AG08396 (cell line): Measurements from ENCODE around the gene DCST2.

ENCODE experiments used
- DNase-seq: peaks from one replicate; pipeline ENCODE4 v3.0.0; 2012; ENCODE audit warnings: low spot score, mixed read lengths

The DCST2 gene

DNA sequence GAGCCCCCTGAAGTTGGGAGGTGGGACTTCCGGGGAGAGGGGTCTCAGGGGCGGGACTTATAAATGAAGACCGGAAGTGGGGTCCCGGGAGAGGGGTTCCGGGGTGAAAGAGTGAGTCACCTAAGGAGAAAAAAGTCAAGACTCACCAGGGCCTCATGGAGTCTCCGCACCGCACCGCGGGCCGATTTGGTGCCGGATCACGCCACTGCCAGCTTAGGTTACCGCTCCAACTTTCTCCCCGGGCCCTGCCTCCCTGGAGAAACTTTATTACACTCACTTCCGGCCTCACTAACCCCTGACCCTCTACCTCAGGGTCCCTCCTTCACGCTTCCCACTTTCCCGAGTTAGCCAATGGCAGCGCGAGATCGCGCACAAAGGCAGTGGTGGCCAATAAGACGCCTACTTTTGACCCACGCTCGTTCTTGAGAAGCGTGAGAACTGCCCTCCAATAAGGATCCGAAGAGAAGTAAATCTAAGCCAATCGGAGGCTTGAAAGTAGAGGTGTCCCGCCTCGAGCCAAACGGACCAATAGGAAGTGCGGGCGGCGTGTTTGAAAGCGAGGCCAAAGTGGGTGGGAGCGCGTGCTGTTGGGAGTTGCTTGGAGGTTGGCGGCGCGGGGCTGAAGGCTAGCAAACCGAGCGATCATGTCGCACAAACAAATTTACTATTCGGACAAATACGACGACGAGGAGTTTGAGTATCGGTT lies 59.3 kb downstream of the DCST2 start, which contains the start of gene CKS1B:
TSS of gene CKS1B (plus strand) at position 580 of the 706 bp plus-strand sequence. CDS start at position 645, 65 bp downstream.
- peak; percentile 94 for DNase-seq

DNA sequence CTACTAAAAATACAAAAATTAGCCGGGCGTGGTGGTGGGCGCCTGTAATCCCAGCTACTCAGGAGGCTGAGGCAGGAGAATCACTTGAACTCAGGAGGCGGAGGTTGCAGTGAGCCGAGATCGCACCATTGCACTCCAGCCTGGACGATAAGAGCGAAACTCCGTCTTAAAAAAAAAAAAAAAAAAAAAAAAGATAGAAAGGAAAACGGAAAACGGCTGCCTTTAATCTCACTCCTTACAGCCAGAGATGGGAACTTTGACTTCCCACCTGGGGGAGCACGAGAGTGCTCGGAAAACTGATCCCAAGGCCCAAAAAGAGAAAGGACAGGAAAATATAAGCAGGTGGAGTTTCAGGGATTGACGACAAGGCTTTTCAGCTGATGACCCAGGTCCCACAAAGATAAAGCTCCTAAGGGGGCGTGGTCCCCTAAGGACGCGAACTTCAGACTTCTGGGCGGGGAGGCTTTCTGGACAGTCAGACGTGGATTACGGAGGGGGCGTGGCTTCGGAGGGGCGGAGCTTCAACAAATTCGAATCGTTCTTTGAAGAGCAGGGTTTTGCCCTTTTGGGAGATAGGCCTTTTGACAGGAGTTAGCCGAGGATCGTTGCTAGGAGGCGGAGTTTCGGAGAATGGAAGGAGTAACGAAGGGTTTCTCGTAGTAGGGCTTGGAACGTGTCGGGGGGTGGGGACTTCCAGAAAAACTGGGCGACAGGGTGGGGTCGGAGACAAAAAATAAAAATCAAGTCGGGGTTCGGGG lies 60.1 kb downstream of the DCST2 start:
- DNase-seq = peak; percentile 79

DNA sequence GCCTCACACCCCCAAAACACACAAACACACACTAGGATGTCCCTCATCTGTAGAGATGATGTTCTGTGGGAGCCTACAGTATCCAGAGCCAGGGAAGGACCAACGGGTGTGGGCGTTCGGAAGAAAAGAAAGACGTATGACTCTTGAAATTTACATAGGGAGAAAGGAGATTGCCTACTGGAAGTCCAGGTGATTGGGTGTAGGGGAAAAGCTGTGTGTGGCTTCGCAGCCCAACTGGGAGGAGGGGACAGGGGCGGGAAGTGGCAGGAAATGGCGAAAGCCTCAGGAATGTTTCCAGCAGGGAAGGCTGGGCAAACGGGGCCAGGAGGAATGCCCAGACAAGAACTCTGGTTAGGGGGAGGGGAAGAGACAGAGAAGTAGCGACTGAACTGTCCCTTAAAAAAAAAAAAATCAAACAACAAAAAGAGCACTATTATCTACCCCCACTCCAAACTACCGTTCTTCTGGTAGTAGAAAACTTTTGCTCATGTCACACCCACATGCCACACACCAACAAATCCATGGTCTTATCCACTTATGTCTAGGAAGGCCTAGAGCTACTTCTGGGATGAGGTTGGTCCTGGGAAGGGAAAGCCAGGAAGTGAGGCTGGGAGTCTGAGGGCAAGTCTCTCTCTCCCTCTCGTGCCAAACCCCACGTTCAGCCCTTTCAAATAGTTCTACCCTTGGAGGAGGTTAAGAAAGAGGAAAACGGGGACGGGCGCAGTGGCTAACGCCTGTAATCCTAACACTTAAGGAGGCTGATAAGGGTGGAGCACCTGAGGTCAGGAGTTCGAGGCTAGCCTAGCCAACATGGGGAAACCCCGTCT lies 60.9 kb downstream of the DCST2 start:
- DNase-seq = peak; percentile 82

DNA sequence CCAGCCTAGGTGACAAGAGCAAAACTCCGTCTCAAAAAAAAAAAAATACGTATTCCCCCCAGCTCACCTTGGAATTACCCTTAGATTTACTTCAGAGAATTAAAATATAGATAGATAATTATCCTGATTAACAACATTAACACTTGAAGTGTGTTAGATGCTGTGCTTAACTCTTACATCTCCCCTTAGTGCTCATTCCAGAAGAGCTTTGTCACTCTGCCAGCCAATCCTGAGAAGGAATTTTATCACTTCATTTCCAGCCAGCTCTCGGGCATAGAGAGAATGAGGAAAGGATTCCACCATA lies 61.4 kb downstream of the DCST2 start:
- DNase-seq = no peak

DNA sequence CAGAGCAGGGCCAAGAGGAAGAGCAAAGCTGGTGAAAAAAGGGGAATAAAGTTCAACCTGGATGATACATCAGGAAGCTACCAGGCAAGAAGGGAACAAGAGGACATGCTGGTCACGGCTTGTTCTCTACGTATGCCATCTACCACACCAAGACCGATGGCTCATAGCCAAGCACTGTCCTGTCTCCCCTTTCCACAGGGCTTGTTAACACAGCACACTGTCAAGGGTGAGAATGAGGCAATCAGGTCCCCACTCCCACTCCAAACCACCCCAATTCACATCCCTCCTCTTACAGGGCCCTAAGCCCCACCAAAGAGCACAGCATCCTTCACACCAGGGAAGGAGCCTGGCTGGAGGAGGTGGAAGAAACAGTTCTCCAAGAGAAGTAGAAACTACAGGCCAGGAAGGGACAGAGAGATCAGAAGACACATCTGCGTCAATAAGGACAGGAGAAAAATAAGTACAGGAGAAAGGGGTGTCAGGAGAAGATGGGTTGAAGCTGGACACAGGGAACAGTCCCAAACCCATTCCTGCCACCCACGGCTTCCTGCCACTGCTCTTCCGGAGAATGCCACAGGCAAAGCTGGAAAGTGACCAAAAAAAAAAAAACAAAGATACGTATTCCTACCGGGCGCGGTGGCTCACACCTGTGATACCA lies 62.1 kb downstream of the DCST2 start:
- DNase-seq = no peak

DNA sequence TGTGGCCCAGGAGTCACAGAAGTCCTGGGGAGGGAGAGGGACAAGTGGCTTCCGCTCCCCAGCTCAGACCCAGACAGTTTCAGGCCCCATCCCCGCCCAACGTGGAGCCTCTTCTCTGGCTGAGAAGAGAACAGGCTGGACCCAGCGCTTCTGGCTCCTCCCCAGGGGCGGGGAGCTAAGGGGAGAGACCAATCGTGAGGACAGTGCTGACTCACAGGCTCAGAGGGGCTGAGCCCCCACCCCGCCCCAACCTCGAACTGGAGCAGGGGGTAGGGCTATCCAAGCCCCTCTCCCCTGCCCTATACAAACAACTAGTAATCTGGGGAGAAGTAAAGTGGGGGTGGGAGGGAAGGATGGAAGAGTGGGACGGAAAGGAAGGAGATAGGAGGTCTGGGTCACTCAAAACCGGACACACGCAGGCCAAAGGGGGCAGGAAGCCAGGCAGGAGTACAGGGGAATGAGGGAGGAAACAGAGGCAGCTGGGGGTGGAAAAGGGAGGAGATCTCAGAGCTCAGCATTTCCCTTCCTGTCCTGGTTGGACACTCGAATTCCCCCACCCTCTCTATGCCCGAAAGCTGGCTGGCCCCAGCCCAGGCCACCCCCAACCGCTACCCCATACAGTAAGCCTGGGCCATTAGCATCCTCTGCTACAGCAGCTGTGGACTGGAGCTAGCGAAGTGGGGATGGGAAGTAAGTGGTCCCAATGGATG lies 62.8 kb downstream of the DCST2 start, which contains the start of gene SHC1:
TSS of gene SHC1 (minus strand) at position 117 of the 710 bp plus-strand sequence. CDS start 221 bp downstream, outside the sequence.
- DNase-seq = peak; percentile 91

DNA sequence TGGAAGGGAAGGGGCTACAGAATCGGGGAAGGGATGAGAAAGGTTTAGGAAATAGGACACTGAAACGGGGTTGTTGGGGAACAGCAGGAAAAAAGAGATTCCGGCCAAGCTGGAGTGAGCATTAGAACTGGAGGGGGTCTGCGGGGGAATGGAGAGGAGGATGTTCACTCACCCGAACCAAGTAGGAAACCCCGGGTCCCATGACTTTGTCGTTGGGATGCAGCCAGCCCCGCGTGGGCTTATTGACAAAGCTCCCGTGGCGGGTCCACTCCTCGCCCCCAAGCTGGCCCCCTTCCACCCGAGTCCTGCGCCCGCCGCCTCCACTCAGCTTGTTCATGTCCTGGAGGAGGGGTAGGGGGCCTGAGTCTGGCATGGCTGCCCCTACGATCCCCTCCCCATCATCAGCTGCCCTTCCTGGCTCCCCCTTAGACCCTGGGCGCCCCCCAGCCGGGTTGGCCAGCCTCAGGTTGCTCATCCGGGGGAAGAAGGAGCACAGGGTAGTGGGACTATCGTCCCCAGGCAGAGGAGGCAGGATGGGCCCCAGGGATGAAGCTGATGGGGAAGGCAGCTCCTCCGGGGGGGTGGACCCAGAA lies 63.6 kb downstream of the DCST2 start:
- no peak for DNase-seq

DNA sequence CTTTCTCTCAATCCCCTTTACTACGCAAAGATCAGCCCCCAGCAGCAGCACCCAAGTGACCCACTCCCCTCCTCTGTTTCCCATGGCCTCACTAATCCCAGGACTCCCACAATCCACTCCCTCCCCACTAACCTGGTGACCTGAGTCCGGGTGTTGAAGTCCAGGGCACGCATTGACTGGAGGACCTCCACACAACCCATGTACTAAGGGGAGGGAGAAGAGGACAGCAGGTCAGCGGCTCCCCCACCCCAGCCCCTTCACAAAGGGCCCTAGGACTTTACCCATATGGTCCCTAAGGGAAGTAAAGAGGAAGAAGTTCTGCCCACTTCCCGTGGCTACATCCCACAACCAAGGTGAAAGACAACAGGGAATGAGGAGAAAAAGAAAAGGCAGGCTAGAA lies 64.3 kb downstream of the DCST2 start:
- no peak for DNase-seq

DNA sequence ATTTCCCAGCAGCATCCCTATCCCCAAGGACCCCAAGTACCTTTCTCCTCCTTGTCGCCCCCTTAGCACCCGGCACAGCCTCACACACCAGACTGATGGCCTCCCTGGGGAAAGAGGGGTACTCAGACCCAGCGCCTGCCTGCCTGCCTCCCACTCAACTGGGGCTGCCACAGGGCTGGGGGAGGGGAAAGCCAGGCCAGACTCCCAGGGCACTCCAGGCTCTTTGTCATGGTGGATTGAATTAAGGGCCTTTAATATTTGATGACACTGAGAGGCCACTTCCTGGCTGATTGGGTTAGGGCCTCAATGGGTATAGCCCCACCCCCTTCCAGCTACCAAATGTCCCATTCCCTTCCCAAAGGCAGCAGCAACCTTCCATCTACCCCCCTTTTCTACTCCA lies 64.8 kb downstream of the DCST2 start:
- DNase-seq = no peak
